Measurements from ENCODE around the gene RALBP1.

Gene RALBP1

GRCh38 chr18:9534844-9535243 lies 59.5 kb downstream of the RALBP1 start:
- no peak for TF ChIP-seq CTCF (IDR thresholded peaks at IDR 0.05; ENCODE audit: low read depth, low read length)
- in situ Hi-C loops (cut with HindIII; ENCODE audit: low sequenced_read_pairs): no loop called here

DNA sequence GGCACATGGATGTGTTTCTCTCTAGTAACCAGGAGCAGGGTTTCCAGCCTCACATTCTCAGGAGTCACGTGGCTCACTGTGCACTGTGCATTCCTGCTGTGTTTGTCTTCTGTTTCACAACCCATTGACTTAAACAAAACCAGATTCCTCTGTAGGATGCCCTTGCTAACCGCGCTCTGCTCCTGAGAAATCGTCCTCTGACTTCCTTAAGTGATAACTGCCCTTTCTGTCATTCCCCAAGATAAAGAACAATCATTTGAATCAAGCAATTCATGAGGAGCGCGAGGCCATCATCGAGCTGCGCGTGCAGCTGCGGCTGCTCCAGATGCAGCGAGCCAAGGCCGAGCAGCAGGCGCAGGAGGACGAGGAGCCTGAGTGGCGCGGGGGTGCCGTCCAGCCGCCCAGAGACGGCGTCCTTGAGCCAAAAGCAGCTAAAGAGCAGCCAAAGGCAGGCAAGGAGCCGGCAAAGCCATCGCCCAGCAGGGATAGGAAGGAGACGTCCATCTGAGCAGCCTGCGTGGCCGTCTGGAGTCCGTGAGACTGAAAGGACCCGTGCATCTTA lies 60.2 kb downstream of the RALBP1 start:
- TF ChIP-seq CTCF (IDR thresholded peaks at IDR 0.05; ENCODE audit: low read depth, low read length): no peak
- no peak overlapping the region for H3K4me3 ChIP-seq (ENCODE audit: low read depth, low read length)
- DNase-seq (ENCODE audit: low read depth, low spot score): peak; percentile 92
- in situ Hi-C loops (cut with HindIII; ENCODE audit: low sequenced_read_pairs): no loop called here

More at GRCh38 chr18:9534844-9535243, 59.5 kb downstream of the RALBP1 start:
- no peak overlapping the region for H3K4me3 ChIP-seq (ENCODE audit: low read depth, low read length)
- no peak for DNase-seq (ENCODE audit: low read depth, low spot score)

- H3K4me3 ChIP-seq (ENCODE audit: low read depth, low read length): no peak overlapping the region
- TF ChIP-seq CTCF (IDR thresholded peaks at IDR 0.05; ENCODE audit: low read depth, low read length): no peak
- peak; percentile 14 for DNase-seq (ENCODE audit: low read depth, low spot score)
- in situ Hi-C loops (cut with HindIII; ENCODE audit: low sequenced_read_pairs): no loop called here
These were observed 61.2 kb downstream of the RALBP1 start for GRCh38 chr18:9536354-9537152.

- in situ Hi-C loops (cut with HindIII; ENCODE audit: low sequenced_read_pairs): no loop called here
- DNase-seq (ENCODE audit: low read depth, low spot score): no peak
- TF ChIP-seq CTCF (IDR thresholded peaks at IDR 0.05; ENCODE audit: low read depth, low read length): no peak
- H3K4me3 ChIP-seq (ENCODE audit: low read depth, low read length): no peak overlapping the region
These were observed 62.4 kb downstream of the RALBP1 start for GRCh38 chr18:9537677-9538076.

DNA sequence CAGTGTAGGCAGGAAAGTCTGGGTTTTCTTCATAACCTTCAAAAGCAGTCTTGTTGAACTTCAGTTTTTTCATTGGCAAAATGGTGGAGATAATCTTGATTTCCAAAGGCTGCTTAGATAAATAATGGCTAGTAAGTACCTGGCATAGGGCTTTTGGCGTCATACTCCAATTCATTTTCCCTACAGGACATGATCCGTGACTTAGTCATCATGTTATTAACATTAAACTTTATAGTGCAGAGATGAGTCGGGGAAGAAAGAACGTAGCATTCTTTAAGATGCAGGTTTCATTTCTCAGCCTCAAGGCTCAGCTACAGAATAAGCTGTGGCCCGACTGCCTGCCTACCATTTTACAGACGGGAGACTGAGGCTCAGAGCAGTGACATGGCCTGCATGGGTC lies 64.0 kb downstream of the RALBP1 start:
- no peak for TF ChIP-seq CTCF (IDR thresholded peaks at IDR 0.05; ENCODE audit: low read depth, low read length)
- in situ Hi-C loops (cut with HindIII; ENCODE audit: low sequenced_read_pairs): no loop called here
- no peak overlapping the region for H3K4me3 ChIP-seq (ENCODE audit: low read depth, low read length)
- DNase-seq (ENCODE audit: low read depth, low spot score): peak; percentile 81

- DNase-seq (ENCODE audit: low read depth, low spot score): no peak
- in situ Hi-C loops (cut with HindIII; ENCODE audit: low sequenced_read_pairs): no loop called here
- no peak overlapping the region for H3K4me3 ChIP-seq (ENCODE audit: low read depth, low read length)
- no peak for TF ChIP-seq CTCF (IDR thresholded peaks at IDR 0.05; ENCODE audit: low read depth, low read length)
These were observed 64.6 kb downstream of the RALBP1 start for GRCh38 chr18:9539938-9540337.
